SK-MEL-5 (cell line): ENCODE data around the gene VWA7. TPM values are rescaled to one million over a fixed set of nuclear protein-coding genes. Genes with fewer than 3 reads are reported as not detected.

Source experiments
- DNase-seq: peaks from one replicate; pipeline ENCODE4 v3.0.0-alpha.2; 2016; ENCODE audit warnings: low read depth, low spot score
- in situ Hi-C: cut with HindIII; loops from 2 replicates; pipeline ENCODE4 v1.10.0; 2016; ENCODE audit warnings: low sequenced_read_pairs, high pct_unique_total_duplicates, low pct_unique_long_range_greater_than_20kb
- small RNA-seq, 2 experiments: library from RNA; depleted of rRNA; stranded (forward); fragments of <200 nt; gene quantifications; one replicate each; pipeline ENCODE3, GENCODE V24; 2014
- total RNA-seq: library from RNA; depleted of rRNA; stranded (reverse); fragments of >200 nt; shearing (Covaris generic); gene quantifications from 2 replicates; pipeline ENCODE4 v1.2.3, GENCODE V29; 2014; rRNA removed

Gene VWA7
- total RNA-seq, 1 experiment from 2014 or later, result not detected

DNA sequence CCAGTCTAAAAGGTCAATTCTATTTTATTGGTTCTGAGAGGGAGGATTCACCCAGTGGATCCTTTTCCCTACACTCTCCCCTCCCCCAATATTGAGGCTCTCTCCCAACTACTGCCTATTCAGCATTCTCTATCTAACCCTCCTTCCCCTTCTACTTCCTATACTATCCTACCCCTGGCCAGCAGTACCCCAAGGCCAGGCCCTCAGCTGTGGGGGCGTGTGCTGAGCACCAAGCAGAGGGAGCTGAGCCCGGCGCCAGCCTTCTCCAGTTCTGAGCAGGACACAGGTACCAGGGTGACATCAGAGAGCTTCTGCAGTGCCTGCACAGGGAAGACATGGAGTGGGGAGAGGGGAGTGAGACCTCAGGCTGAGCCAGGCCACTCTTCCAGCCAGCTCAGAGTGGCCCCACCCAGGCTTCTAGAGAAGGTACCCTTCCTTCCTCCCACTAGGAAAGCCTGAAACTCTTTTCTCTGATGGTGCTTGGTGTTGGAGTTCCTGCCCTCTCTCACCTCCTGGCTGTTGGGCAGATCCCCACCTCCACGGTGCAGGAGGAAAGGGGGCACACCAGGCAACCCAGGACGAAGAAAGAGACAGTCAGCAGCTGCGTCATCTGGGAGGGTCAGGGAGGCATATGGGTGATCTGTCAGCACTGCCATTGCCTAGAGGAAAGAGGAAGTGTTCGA lies 50.0 kb downstream of the VWA7 start:
- no peak for DNase-seq
- in situ Hi-C loops, result no loop called here

DNA sequence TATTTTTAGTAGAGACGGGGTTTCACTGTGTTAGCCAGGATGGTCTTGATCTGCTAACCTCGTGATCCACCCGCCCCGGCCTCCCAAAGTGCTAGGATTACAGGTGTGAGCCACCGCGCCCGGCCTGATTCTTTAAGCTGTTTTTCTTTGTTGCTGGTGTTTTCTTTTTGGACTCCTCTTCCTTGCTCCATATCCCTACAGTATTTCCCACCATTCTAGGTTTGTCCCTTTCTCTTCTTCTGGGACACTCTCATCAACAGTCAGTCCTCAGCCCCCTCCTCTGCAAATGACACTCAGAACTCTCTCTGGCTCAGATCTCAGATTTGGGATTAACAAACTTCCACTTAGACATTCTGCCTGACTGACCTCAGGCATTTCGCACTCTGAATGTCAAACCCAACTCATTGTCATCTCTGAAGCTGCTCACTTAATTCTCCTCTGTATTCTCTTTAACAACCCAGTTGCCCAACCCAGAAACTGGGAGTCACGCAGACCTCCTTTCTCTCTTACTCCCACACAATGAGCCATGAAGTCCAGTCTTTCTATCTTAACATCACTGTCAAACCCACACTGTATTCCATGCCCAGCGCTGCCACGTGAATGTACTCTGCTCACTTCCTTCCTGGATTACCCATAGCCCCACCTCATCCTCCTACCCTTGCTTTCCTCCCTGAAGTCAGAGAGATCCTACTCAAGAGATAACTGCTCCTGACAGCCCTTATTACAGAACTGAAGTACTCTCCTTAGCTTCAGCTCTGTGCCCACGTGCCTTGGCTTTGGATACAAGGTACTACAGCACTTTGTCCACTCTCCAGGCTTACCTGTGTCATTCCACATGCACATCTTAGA lies 51.4 kb downstream of the VWA7 start:
- in situ Hi-C loops, result no loop called here
- DNase-seq, result peak; percentile 48

DNA sequence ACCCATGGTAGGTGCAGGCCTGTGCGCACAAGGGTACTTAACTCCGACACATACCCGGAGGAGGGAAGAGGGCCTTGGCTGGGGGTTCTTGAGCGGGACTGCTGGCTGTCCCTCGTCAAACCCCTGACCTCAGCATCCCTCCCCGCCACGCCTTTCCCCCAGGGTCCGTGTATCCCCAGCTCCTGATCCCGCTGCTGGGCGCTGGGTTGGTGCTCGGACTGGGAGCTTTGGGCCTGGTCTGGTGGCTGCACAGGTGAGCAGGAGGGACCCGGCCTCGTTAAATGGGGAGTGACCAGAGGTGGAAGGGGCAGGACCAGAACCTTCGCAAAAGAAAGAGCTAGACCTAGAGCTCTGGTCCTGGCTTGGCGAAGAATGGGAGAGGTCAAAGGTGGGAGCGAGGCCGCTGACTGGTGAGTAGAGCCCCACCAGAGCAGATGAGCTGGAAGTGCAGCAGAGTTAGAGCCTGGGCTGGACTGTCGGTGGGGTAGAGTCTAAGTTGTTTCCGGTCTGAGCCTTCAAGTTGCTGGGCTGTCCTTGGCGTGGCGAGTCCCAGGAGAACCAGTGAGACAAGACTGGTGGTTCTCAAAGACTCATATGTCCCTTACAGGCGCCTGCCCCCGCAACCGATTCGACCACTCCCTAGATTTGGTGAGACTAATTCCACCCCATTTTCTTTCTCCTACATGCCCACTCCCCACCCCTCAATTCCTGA lies 53.0 kb downstream of the VWA7 start:
- in situ Hi-C loops, result no loop called here
- DNase-seq, result no peak

DNA sequence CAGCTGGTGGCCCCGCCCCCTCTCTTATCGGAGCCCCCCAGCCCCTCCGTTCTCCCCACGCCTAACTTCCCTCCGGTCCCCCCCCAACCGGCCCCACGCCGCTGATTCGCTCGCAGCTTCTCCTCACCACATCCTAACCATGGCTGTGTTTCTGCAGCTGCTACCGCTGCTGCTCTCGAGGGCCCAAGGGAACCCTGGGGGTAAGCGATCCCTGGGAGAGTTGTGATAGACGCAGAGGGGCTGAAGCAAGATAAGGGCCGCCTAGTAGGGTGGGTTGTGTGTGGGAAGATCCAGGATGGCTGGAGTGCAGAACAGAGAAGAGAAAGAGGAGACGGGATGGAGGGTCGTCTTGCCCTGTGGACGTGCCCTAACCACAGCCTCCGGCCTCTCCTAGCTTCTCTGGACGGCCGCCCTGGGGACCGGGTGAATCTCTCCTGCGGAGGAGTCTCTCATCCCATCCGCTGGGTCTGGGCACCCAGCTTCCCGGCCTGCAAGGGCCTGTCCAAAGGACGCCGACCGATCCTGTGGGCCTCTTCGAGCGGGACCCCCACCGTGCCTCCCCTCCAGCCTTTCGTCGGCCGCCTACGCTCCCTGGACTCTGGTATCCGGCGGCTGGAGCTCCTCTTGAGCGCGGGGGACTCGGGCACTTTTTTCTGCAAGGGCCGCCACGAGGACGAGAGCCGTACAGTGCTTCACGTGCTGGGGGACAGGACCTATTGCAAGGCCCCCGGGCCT lies 53.7 kb downstream of the VWA7 start, which contains the start of gene MPIG6B:
MPIG6B (plus strand) TSS at position 129 of the 735 bp plus-strand sequence; CDS start at position 140, 11 bp downstream.
- in situ Hi-C loops, result no loop called here
- no peak for DNase-seq

DNA sequence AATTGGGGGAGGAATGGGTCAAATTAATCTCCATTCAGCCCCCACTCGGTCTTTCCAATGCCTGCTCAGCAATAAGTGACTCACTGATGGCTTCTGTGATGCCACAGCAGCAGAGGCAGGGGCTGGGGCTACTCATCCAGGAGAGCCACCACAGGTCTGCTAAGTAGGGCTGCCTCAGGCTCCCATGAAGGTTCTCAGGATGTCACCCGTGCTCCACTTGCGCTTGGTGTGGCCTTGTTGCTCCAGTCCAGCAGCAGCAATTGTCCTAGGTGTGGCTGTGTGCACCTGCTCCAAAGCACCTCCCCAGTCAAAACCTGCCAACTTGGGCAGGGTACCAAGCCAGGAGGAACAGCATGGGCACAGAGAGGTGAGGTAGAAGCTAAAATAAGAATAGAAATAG lies 55.0 kb downstream of the VWA7 start:
- in situ Hi-C loops, result no loop called here
- DNase-seq, result no peak

DNA sequence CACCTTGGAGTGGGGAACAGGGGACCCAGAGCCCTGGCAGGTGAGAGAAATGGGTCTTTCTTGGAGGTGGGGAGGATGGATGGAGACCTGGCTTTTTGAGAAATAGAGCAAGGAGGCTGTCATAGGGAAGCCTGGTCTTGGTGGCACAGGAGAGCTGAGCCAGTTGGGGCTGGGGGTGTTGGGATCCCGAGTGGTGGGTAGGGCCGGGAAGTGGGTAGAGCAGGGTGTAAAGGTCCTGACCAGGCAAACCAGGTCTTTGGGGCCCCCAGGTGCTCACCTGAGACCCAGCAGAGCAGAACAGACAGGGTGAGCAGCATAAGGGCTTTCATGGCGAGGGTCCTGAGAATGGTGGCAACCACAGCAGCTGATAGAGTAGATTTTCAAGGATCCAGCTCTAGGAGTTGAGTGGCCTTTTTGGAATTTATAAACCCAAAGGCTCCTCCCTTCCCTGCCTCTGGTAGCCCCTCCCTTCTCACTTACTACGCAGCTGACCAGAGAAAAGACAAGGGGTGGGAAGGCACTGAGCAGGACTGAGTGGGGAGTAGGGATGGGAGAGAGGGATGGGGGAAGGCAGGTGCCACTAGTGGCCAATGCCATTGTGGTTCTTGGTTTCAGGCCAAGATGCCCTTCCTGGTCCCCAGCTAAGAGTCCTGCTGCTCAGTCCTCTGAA lies 55.6 kb downstream of the VWA7 start, which contains the start of gene LY6G6C:
LY6G6C (minus strand) TSS at position 396 of the 670 bp plus-strand sequence; CDS start at position 329, 67 bp downstream.
- no peak for DNase-seq
- in situ Hi-C loops, result no loop called here

DNA sequence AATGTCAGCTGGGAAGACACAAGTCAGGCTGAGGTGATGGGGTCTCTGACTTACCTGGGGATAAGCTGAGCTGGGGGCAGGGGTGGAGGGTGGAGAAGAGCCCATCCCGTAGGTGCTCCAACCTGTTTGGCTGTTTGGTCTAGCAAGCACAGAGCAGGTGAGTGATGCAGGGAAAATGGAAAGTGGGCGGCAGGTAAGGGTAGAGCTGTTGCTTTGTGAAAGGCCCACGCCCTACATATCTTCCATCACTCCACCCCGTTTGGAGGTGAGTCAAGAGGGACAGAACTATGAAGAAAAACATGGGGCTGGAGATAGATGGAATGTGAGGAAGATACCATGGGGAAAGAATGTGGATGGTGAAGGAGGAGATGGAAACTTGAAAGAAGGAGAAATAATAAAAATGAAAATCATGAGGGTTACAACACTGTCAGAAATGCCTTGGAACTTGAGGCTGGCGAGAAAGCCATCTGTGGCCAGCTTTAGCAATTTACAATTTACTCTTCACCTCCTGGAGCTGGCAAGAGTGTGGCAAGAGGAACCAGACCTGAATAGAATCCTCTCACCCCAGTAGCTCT lies 56.8 kb downstream of the VWA7 start:
- in situ Hi-C loops, result no loop called here
- no peak for DNase-seq

DNA sequence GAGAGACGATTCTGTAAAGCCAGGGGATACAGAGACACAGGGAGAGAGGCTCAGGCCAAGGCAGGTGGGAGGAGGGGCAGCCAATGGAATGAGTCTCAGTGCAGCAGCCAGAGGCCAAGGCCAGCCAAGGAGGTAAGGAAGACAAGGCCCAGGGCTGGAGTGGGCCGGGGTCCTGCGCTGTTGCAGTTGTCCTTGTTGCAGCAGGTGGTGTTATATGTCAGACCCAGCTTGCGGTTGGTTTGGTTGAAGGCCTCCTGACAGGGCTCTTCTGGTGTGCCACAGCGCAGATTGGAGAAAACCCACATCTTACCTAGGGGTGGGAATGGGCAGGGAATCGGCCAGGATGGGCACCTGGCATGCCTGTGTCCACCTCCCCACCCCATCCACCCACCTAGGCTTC lies 58.1 kb downstream of the VWA7 start:
- in situ Hi-C loops, result no loop called here
- no peak for DNase-seq

DNA sequence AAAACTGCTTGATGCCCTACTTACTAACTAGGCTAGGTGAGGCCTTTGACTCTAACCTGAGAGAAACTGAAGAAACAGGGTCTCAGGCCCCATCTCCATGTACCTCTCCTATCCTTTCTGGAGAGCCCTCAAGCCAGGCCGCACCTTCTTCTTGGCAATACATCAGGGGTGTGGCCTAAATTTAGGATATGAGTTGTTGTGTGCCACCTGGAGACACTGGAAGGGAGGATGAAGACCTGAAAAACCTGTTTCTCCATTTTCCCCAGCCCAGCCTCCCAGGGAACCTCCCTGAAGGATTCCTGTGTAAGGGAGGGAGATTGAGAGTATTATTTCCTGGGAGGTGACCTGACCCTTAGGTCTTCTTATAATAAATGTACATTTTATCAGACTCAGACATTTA lies 58.9 kb downstream of the VWA7 start:
- in situ Hi-C loops, result no loop called here
- DNase-seq, result no peak

DNA sequence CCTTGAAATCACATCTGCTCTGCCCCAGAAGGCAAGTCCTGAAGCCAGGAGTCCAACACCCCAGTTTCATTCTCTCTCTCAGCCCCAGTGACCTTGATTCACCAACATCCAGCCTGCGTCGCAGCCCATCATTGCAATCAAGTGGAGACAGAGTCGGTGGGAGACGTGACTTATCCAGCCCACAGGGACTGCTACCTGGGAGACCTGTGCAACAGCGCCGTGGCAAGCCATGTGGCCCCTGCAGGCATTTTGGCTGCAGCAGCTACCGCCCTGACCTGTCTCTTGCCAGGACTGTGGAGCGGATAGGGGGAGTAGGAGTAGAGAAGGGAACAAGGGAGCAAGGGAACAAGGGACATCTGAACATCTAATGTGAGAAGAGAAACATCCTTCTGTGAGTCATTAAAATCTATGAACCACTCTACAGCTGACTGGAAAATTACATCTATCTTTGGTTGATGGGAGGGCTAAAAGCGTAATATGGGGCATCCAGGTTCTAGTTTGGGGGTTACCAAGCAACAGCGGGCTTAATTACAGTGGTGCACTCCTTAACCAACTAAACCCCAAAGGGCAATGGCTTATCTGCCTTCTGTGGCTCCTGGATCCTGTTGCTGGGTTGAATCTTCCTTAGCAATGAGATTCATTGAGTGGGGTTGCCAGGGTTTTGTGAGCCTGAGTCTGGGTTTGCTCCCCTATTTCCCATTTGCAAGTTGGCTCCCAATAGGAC lies 59.5 kb downstream of the VWA7 start:
- DNase-seq, result no peak
- in situ Hi-C loops, result no loop called here

Small RNAs within 50 kb of the gene (small RNA-seq; reads per million reads assigned to genes)
- 0 reads per million in 2 experiments for gene MSH5-SAPCD1
- 0 reads per million in 2 experiments for gene RF00019
- 0 reads per million in 2 experiments for gene RNU6-850P
- 0 reads per million in 2 experiments for gene SAPCD1

Other genes with a start within 250 kb of the VWA7 start
- gene MCCD1, start 248.4 kb downstream of the VWA7 start, total RNA-seq, result not detected in 2 replicates
- 384 and 391 TPM in 2 replicates for gene DDX39B, start 235.3 kb downstream of the VWA7 start, total RNA-seq
- gene ATP6V1G2, start 230.7 kb downstream of the VWA7 start, total RNA-seq, result 0.32 and 0.45 TPM in 2 replicates
- gene NFKBIL1, start 229.7 kb downstream of the VWA7 start, total RNA-seq, result 17.2 and 17.8 TPM in 2 replicates
- not detected in 2 replicates for gene LTA, start 205.0 kb downstream of the VWA7 start, total RNA-seq
- not detected in 2 replicates for gene TNF, start 201.8 kb downstream of the VWA7 start, total RNA-seq
- not detected in 2 replicates for gene LTB, start 194.9 kb downstream of the VWA7 start, total RNA-seq
- gene LST1, start 191.1 kb downstream of the VWA7 start, total RNA-seq, result not detected in 2 replicates
- gene NCR3, start 184.3 kb downstream of the VWA7 start, total RNA-seq, result not detected in 2 replicates
- gene AIF1, start 162.1 kb downstream of the VWA7 start, total RNA-seq, result not detected in 2 replicates
- 32.0 and 48.6 TPM in 2 replicates for gene PRRC2A, start 156.6 kb downstream of the VWA7 start, total RNA-seq
- 110 and 149 TPM in 2 replicates for gene BAG6, start 124.7 kb downstream of the VWA7 start, total RNA-seq
- gene APOM, start 121.4 kb downstream of the VWA7 start, total RNA-seq, result 0.42 and 0.43 TPM in 2 replicates
- 24.5 and 25.6 TPM in 2 replicates for gene C6orf47, start 116.5 kb downstream of the VWA7 start, total RNA-seq
- gene GPANK1, start 112.3 kb downstream of the VWA7 start, total RNA-seq, result 17.8 and 18.5 TPM in 2 replicates
- gene CSNK2B, start 111.2 kb downstream of the VWA7 start, total RNA-seq, result 213 and 226 TPM in 2 replicates
- 0.85 and 0.87 TPM in 2 replicates for gene LY6G5B, start 107.4 kb downstream of the VWA7 start, total RNA-seq
- gene LY6G5C, start 96.3 kb downstream of the VWA7 start, total RNA-seq, result 0.48 TPM in 1 of 2 replicates, not detected in the other
- gene ABHD16A, start 74.0 kb downstream of the VWA7 start, total RNA-seq, result 53.0 and 55.0 TPM in 2 replicates
- not detected in 2 replicates for gene LY6G6F, start 70.5 kb downstream of the VWA7 start, total RNA-seq
- not detected in 2 replicates for gene LY6G6D, start 62.0 kb downstream of the VWA7 start, total RNA-seq
- not detected in 2 replicates for gene LY6G6C, start 55.6 kb downstream of the VWA7 start, total RNA-seq
- not detected in 2 replicates for gene MPIG6B, start 54.0 kb downstream of the VWA7 start, total RNA-seq
- 4.6 and 4.7 TPM in 2 replicates for gene DDAH2, start 48.0 kb downstream of the VWA7 start, total RNA-seq
- 466 and 467 TPM in 2 replicates for gene CLIC1, start 40.8 kb downstream of the VWA7 start, total RNA-seq
- 16.1 and 17.5 TPM in 2 replicates for gene MSH5, start 37.3 kb downstream of the VWA7 start, total RNA-seq
- gene SAPCD1, start 14.7 kb downstream of the VWA7 start, total RNA-seq, result 1.1 and 1.7 TPM in 2 replicates
- gene VARS1, start 18.4 kb upstream of the VWA7 start, total RNA-seq, result 38.9 and 53.0 TPM in 2 replicates
- 45.6 and 47.0 TPM in 2 replicates for gene LSM2, start 29.6 kb upstream of the VWA7 start, total RNA-seq
- 0.29 TPM in 2 replicates for gene HSPA1L, start 38.0 kb upstream of the VWA7 start, total RNA-seq
- gene HSPA1A, start 38.2 kb upstream of the VWA7 start, total RNA-seq, result 7.1 and 8.2 TPM in 2 replicates
- 104 TPM in 2 replicates for gene HSPA1B, start 50.4 kb upstream of the VWA7 start, total RNA-seq
- 213 and 215 TPM in 2 replicates for gene NEU1, start 85.5 kb upstream of the VWA7 start, total RNA-seq
- gene SLC44A4, start 101.7 kb upstream of the VWA7 start, total RNA-seq, result not detected in 2 replicates
- 39.4 and 47.7 TPM in 2 replicates for gene EHMT2, start 120.4 kb upstream of the VWA7 start, total RNA-seq
- 1.3 and 2.2 TPM in 2 replicates for gene ZBTB12, start 124.8 kb upstream of the VWA7 start, total RNA-seq
- gene C2, start 150.4 kb upstream of the VWA7 start, total RNA-seq, result 9.4 and 10.1 TPM in 2 replicates
- gene CFB, start 168.8 kb upstream of the VWA7 start, total RNA-seq, result not detected in 2 replicates
- gene NELFE, start 181.6 kb upstream of the VWA7 start, total RNA-seq, result 81.9 and 91.0 TPM in 2 replicates
- 21.4 and 28.3 TPM in 2 replicates for gene SKIC2, start 181.8 kb upstream of the VWA7 start, total RNA-seq
- gene DXO, start 194.8 kb upstream of the VWA7 start, total RNA-seq, result 5.2 and 9.2 TPM in 2 replicates
- 1.6 and 2.2 TPM in 2 replicates for gene C4A, start 204.7 kb upstream of the VWA7 start, total RNA-seq
- gene C4B, start 237.5 kb upstream of the VWA7 start, total RNA-seq, result 0.45 and 2.2 TPM in 2 replicates